ENCODE measurements around the gene KCND2.

DNA sequence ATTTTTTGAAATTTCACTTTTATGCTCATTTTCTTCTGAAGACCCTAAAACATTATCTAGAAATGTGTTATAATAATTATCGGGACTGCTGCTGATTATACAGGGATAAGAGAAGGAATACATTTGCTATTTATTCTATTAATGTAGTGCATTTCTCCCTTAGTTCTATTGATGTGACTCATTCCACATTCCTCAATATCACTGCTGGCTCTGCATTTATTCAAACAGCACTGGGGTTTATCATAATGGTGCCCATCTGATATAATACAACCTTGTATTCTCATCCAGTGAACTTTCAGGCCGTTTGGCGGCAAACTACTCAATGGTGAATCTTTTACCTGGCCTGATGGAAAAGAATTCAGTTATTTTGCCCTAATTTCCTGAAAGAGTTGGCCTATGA, 7.8 kb downstream of the KCND2 start:
- TF ChIP-seq FOS (IDR thresholded peaks at IDR 0.05; ENCODE audit: low read depth, low read length): no peak
- TF ChIP-seq MAFK (IDR thresholded peaks at IDR 0.05; ENCODE audit: low read depth, low read length): no peak
- no peak for TF ChIP-seq RFX5 (IDR thresholded peaks at IDR 0.05; ENCODE audit: low read depth, low read length)
- TF ChIP-seq, protein P1, sequence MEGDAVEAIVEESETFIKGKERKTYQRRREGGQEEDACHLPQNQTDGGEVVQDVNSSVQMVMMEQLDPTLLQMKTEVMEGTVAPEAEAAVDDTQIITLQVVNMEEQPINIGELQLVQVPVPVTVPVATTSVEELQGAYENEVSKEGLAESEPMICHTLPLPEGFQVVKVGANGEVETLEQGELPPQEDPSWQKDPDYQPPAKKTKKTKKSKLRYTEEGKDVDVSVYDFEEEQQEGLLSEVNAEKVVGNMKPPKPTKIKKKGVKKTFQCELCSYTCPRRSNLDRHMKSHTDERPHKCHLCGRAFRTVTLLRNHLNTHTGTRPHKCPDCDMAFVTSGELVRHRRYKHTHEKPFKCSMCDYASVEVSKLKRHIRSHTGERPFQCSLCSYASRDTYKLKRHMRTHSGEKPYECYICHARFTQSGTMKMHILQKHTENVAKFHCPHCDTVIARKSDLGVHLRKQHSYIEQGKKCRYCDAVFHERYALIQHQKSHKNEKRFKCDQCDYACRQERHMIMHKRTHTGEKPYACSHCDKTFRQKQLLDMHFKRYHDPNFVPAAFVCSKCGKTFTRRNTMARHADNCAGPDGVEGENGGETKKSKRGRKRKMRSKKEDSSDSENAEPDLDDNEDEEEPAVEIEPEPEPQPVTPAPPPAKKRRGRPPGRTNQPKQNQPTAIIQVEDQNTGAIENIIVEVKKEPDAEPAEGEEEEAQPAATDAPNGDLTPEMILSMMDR (conservative IDR thresholded peaks at IDR 0.05; ENCODE audit: low read depth, low read length): no peak
- TF ChIP-seq RAD21 (IDR thresholded peaks at IDR 0.05; ENCODE audit: low read length): no peak
- TF ChIP-seq POLR2A (IDR thresholded peaks at IDR 0.05; ENCODE audit: low read depth, low read length): no peak
- no peak for TF ChIP-seq CEBPB (IDR thresholded peaks at IDR 0.05; ENCODE audit: low read depth, low read length)
- TF ChIP-seq, protein P2, sequence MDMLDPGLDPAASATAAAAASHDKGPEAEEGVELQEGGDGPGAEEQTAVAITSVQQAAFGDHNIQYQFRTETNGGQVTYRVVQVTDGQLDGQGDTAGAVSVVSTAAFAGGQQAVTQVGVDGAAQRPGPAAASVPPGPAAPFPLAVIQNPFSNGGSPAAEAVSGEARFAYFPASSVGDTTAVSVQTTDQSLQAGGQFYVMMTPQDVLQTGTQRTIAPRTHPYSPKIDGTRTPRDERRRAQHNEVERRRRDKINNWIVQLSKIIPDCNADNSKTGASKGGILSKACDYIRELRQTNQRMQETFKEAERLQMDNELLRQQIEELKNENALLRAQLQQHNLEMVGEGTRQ (IDR thresholded peaks at IDR 0.05; ENCODE audit: low read depth, low read length): no peak
- no peak for TF ChIP-seq MXI1 (IDR thresholded peaks at IDR 0.05; ENCODE audit: borderline replicate concordance, low read depth, low read length)
- TF ChIP-seq MAZ (IDR thresholded peaks at IDR 0.05; ENCODE audit: borderline replicate concordance, low read depth, low read length): no peak
- no peak for TF ChIP-seq BHLHE40 (IDR thresholded peaks at IDR 0.05; ENCODE audit: low read depth, low read length)
- TF ChIP-seq SMC3 (IDR thresholded peaks at IDR 0.05; ENCODE audit: low read depth, low read length): no peak
